Mesothelial cell of epicardium (in vitro differentiated cells): Measurements from ENCODE around the gene AIMP2. TPM values are rescaled to one million over a fixed set of nuclear protein-coding genes. Genes with fewer than 3 reads are reported as not detected.
"Not testable (repeated sequence)": the region's sequence is repeated elsewhere in the genome, so short reads cannot be mapped to it uniquely, and the experiment has no call there.

ENCODE experiments used
- DNase-seq, 2 experiments: peaks; one replicate each; pipeline ENCODE4 v3.0.0; 2021; ENCODE audit warnings: low spot score in 2 of 2; ENCODE audit not compliant: unreplicated experiment in 2 of 2
- H3K27ac Mint-ChIP-seq: 2 replicates; pipeline ENCODE4 v1.8.0; 2021; ENCODE audit warnings: mixed read lengths
- H3K27me3 Mint-ChIP-seq: 2 replicates; pipeline ENCODE4 v1.8.0; 2021; ENCODE audit warnings: low read depth, mixed read lengths
- H3K36me3 Mint-ChIP-seq: 2 replicates; pipeline ENCODE4 v1.8.0; 2021; ENCODE audit warnings: mixed read lengths
- H3K4me1 Mint-ChIP-seq: 2 replicates; pipeline ENCODE4 v1.8.0; 2021; ENCODE audit warnings: mixed read lengths
- H3K4me3 Mint-ChIP-seq: 2 replicates; pipeline ENCODE4 v1.8.0; 2021; ENCODE audit warnings: mild to moderate bottlenecking, moderate library complexity, mixed read lengths
- H3K9me3 Mint-ChIP-seq: 2 replicates; pipeline ENCODE4 v1.8.0; 2021; ENCODE audit warnings: mixed read lengths
- CTCF ChIP-seq: fragments of 200-600 bp; sonication (generic); IDR thresholded peaks from one replicate; pipeline ENCODE4 v1.5.0; 2021; ENCODE audit warnings: antibody characterized with exemption; ENCODE audit not compliant: unreplicated experiment
- total RNA-seq: library from RNA; stranded (reverse); gene quantifications from 3 replicates; pipeline ENCODE4 v1.2.1, GENCODE V29; 2021

AIMP2 gene
- total RNA-seq = 24.6 to 26.9 TPM (median 25.2 TPM) in 3 replicates

DNA sequence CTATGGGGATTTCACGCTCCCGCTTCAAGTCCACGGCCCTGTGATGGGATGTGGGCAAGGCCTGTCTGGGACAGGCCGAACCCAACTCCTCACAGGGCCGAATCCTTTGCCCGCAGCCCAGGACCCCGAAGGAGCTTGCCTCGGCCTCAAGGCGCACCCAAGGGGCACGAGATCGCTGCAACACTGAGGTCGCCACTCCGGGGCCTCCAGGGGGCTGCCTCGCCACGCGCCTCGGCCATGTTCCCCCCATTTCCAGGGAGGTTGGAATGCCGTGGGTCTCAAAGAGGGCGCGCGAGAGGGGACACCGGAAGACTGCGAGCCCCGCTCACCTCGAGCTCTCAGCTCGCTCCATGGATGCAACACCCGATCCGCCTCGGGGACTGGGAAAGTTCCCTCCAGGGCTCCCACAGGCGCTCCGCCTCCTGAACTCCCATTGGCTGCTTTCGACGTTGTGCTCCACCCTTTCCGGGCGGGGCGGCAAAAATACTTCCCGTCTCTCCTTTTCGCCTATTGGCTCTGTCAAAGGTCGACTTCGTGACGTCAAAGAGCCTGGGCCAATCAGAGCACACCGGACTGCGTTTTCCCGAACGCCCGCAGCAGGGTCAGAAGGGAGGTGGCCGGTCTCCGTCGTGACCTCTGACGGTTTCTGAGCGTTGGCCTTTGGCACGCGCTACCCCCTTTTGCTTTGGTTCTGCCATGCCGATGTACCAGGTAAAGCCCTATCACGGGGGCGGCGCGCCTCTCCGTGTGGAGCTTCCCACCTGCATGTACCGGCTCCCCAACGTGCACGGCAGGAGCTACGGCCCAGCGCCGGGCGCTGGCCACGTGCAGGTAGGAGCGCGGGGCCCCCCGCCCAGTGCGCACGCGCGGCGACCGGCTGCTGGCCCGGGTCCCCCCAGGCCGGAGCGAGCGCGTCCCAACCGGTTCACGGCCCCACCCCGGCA is at the start of gene AIMP2, which contains the start of gene PMS2:
TSS of gene AIMP2 (plus strand) at position 605 of the 944 bp plus-strand sequence. CDS start at position 697, 92 bp downstream.
TSS of gene PMS2 (minus strand) at position 382 of the 944 bp plus-strand sequence. CDS start at position 352, 30 bp downstream.
- peak within 1 kb of the TSS; percentile 98 for H3K27ac Mint-ChIP-seq
- no peaks in the 10 kb centered on the region for H3K9me3 Mint-ChIP-seq
- H3K4me1 Mint-ChIP-seq = peaks cover 17% of the 10 kb centered on the region
- peak within 1 kb of the TSS; percentile 83 for H3K4me3 Mint-ChIP-seq
- DNase-seq = peak; percentile 94 to 98
- H3K36me3 Mint-ChIP-seq = peaks cover 8% of the 10 kb centered on the region
- no peak for TF ChIP-seq CTCF
- H3K27me3 Mint-ChIP-seq = no peaks in the 10 kb centered on the region

DNA sequence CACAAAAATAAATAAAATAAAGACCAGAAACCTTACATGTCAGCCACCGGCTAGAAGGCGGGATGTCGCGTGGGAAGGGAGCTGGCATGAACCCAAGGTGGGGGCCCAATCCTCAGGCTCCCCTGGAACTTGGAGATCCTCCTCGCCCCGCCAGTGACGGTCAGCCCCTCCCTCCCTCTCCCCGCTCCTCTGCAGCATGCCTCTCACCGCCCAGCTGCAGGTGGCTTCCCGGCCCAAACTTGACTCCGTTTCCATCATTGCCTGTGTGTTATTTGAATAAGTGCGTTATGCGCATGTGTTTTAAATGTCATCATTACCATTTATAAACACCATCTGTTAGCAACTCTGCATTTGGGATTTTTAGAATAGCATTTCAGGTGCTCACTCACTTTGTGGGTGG is 45.9 kb upstream of the AIMP2 start:
- not testable (repeated sequence) for H3K9me3 Mint-ChIP-seq, H3K4me3 Mint-ChIP-seq, H3K27ac Mint-ChIP-seq, H3K4me1 Mint-ChIP-seq, DNase-seq, H3K36me3 Mint-ChIP-seq, H3K27me3 Mint-ChIP-seq

GRCh38 chr7:5963810-5964209 is 45.3 kb upstream of the AIMP2 start:
- not testable (repeated sequence) for H3K4me1 Mint-ChIP-seq, H3K27ac Mint-ChIP-seq, H3K27me3 Mint-ChIP-seq, DNase-seq, H3K36me3 Mint-ChIP-seq, H3K4me3 Mint-ChIP-seq, H3K9me3 Mint-ChIP-seq

DNA sequence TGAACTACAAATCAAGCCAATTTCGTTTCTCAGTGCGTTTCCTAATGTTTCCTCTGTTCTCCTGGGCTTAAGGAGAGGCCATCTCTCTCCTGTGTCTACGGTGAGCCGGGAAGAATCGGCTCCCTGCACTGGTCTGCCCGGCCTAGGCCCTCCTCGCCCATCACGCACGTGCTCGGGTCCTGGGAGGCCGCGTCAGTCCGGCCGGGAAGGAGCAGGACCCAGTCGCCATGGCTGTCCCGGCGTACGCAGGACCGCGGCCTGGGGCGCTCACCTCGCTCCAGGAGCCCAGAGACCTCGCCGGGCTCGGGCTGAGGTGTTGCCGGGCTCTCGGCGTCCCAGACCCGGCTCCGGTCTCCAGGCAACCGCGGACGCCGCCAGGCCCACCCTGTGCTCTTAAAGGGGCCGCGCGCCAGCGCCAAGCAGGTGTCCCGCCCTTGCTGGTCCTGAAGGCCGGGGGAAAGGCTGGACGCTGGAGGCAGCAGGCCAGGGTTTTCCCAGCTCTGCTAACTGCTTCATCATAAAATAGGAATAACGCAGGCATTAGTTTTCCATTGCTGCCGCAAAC is 38.6 kb upstream of the AIMP2 start, which contains the start of gene RSPH10B:
TSS of gene RSPH10B (minus strand) at position 343 of the 565 bp plus-strand sequence. CDS start 3,573 bp downstream, outside the sequence.
- not testable (repeated sequence) for H3K27ac Mint-ChIP-seq, H3K9me3 Mint-ChIP-seq, H3K27me3 Mint-ChIP-seq, H3K36me3 Mint-ChIP-seq, H3K4me1 Mint-ChIP-seq, H3K4me3 Mint-ChIP-seq, DNase-seq

GRCh38 chr7:5973580-5973979 is 35.5 kb upstream of the AIMP2 start:
- not testable (repeated sequence) for H3K9me3 Mint-ChIP-seq, DNase-seq, H3K4me1 Mint-ChIP-seq, H3K4me3 Mint-ChIP-seq, H3K27me3 Mint-ChIP-seq, H3K27ac Mint-ChIP-seq, H3K36me3 Mint-ChIP-seq

DNA sequence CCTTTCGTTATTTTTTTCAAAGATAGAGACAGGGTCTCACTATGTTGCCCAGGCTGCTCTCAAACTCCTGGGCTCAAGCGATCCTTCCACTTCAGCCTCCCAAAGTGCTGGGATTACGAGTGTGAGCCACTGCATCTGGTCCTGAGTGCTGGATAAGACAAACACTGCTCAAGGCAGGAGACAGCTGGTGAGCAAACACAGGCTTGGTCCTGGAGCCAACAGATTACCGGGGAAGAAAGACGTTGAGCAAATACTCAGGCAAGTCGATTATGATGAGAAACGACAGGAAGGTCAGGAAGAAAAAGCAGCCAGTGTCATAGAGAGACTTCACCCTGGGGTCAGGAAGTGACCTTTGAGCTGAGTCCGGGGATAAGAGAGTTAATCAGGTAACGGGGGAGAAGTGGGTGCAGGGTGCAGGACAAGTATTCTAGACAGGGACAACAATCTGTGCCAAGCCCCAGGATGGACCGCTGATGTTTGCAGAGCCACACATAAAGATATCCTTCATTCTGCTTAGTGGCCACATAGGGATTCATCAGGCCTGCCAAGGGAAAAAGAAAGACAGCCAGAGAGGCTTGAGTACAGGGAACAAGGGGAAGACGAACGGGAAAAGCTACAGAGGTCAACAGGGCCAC is 29.3 kb upstream of the AIMP2 start:
- DNase-seq, H3K27ac Mint-ChIP-seq, H3K4me3 Mint-ChIP-seq, H3K4me1 Mint-ChIP-seq, H3K9me3 Mint-ChIP-seq, H3K27me3 Mint-ChIP-seq: not testable (repeated sequence)
- H3K36me3 Mint-ChIP-seq = peaks cover 15% of the 10 kb centered on the region

- not testable (repeated sequence) for H3K4me3 Mint-ChIP-seq
These were observed 22.0 kb upstream of the AIMP2 start for GRCh38 chr7:5987061-5987460.

GRCh38 chr7:5997210-5997808 is 11.8 kb upstream of the AIMP2 start:
- no peak for DNase-seq
- H3K9me3 Mint-ChIP-seq = peaks cover 3% of the 10 kb centered on the region
- H3K4me3 Mint-ChIP-seq = no peak overlapping the region
- peaks cover 17% of the 10 kb centered on the region for H3K36me3 Mint-ChIP-seq
- peak overlapping the region; percentile 92 for H3K27ac Mint-ChIP-seq
- no peaks in the 10 kb centered on the region for H3K27me3 Mint-ChIP-seq
- TF ChIP-seq CTCF = peak; percentile 34
- H3K4me1 Mint-ChIP-seq = peaks cover 19% of the 10 kb centered on the region

More at GRCh38 chr7:5987061-5987460, 22.0 kb upstream of the AIMP2 start:
- H3K4me1 Mint-ChIP-seq, H3K27ac Mint-ChIP-seq, H3K9me3 Mint-ChIP-seq, DNase-seq, H3K27me3 Mint-ChIP-seq: not testable (repeated sequence)
- H3K36me3 Mint-ChIP-seq = peaks cover 32% of the 10 kb centered on the region
